Right lobe of liver (tissue), 6 donors: ENCODE results near the gene ATOH8. TPM values are rescaled to one million over a fixed set of nuclear protein-coding genes. Genes with fewer than 3 reads are reported as not detected.

ENCODE experiments used
- ATAC-seq, 4 donors: fragments of 200-7000 bp; cut with Tn5 transposase; one replicate each; pipeline ENCODE4 v1.9.1; 2020; ENCODE audit warnings: mild to moderate bottlenecking in 4 of 4, moderate library complexity in 4 of 4
- DNase-seq, 3 donors: peaks; one replicate each; pipeline ENCODE4 v3.0.0-alpha.2; 2020
- H3K27ac ChIP-seq, 3 donors: fragments of 200-600 bp; one replicate each; pipeline ENCODE4 v1.8.0; 2022
- H3K27me3 ChIP-seq, 2 donors: fragments of 200-600 bp; one replicate each; pipeline ENCODE4 v1.8.0; 2022
- H3K36me3 ChIP-seq, 4 donors: fragments of 200-600 bp; sonication (generic) in 1 of 4; one replicate each; pipeline versions ENCODE4 v1.5.1 to v1.8.0; 2017 to 2022; ENCODE audit warnings: control low read depth in 1 of 4
- H3K4me1 ChIP-seq, 4 donors: fragments of 200-600 bp; sonication (generic) in 1 of 4; one replicate each; pipeline versions ENCODE4 v1.5.1 to v1.8.0; 2017 to 2022; ENCODE audit warnings: control low read depth in 1 of 4
- H3K4me3 ChIP-seq, 3 donors: fragments of 200-600 bp; one replicate each; pipeline ENCODE4 v1.8.0; 2022
- H3K9me3 ChIP-seq, 4 donors: fragments of 200-600 bp; sonication (generic) in 1 of 4; one replicate each; pipeline versions ENCODE4 v1.5.1 to v1.8.0; 2017 to 2022; ENCODE audit warnings: control low read depth in 1 of 4
- CTCF ChIP-seq, 4 donors: fragments of 200-600 bp in 3 of 4; fragments of 450-650 bp in 1 of 4; IDR thresholded peaks; one replicate each; pipeline versions ENCODE4 v1.5.1 to v1.8.0; 2016 to 2022; ENCODE audit warnings: antibody characterized with exemption in 4 of 4, mild to moderate bottlenecking in 2 of 4
- POLR2A ChIP-seq: fragments of 450-650 bp; IDR thresholded peaks from one replicate; pipeline ENCODE4 v1.6.1; 2017; ENCODE audit warnings: antibody characterized with exemption, mild to moderate bottlenecking
- WGBS: methylation state at CpG from one replicate; pipeline ENCODE4 v1.1.6; 2018; ENCODE audit warnings: low coverage, low lambda C conversion rate; ENCODE audit not compliant: insufficient coverage; ENCODE audit errors: missing lambda C conversion rate; 5-methylcytosine and 5-hydroxymethylcytosine counted together
- intact Hi-C, 2 donors: fragments of 100-400 bp; cut with DNase I; formaldehyde crosslinking; loops; one replicate each; pipeline versions ENCODE4 v1.11.2 to v1.14.1; 2022
- total RNA-seq, 6 experiments: library from RNA; depleted of rRNA in 2 of 6; stranded (reverse); fragments of >200 nt in 2 of 6; fragmentation: NEBNext Ultra II Directional in 3 of 6; extraction: Animal tissue kit (Norgen Biotek cat#: 25700) in 3 of 6; gene quantifications; one replicate each; pipeline versions ENCODE4 v1.1.0 to v1.2.4, GENCODE V29; 2016 to 2023
- donor health status: DM: no; HTN: yes; CAD: no.
- donor health status: DM: no; HTN: no; CAD: no.
- donor health status: DM: no; HTN: no; CAD: no.
- donor health status: DM: no; HTN: yes; CAD: no.
- donor health status: DM: no; HTN: yes; CAD: no.

The ATOH8 gene
- total RNA-seq, 6 experiments from 2014 or later, result 5.3 to 78.0 (median 46.2) TPM

- intact Hi-C loops, result no loop called here
- no peaks in the 10 kb centered on the region for H3K36me3 ChIP-seq
- ATAC-seq (no peak), DNase-seq (no peak)
- H3K4me3 ChIP-seq, result no peak overlapping the region
- no peaks in the 10 kb centered on the region for H3K9me3 ChIP-seq
- WGBS, result 63% methylated on average over 7 of the region's 10 CpGs
- no peak for TF ChIP-seq POLR2A
- TF ChIP-seq CTCF (IDR thresholded peaks at IDR 0.05), result no peak
- H3K27ac ChIP-seq, result peak overlapping the region in 2 of 3 donors; percentile 57 to 74
- H3K27me3 ChIP-seq, result no peaks in the 10 kb centered on the region
- peaks cover 0 to 37% (median 18%) of the 10 kb centered on the region in 4 donors for H3K4me1 ChIP-seq
These were observed 10.3 kb upstream of the ATOH8 start for GRCh38 chr2:85743304-85743978.

DNA sequence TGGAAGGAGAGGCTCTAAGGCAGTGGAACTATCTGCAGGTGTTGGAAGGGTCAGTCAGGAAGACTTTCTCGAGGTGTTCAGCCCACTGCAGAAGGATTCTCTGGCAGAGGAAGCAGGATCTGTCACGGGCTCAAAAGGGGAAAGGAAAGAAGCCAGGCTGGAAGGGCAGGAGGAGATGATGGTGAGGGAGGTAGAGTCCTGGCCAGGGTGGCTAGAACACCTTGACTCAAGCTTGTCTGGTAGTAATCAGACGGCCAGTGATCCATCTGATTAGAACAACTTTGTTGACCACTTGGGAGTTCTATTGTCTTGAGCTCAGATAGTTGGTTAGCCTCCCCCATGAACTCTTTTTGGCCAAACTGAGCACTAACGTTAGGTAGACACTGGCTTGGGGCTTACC is 9.7 kb upstream of the ATOH8 start:
- Histone ChIP-seq H3K27me3 (no peaks in the 10 kb centered on the region), H3K27ac (no peak overlapping the region), H3K4me1 (peaks cover 0 to 37% (median 18%) of the 10 kb centered on the region in 4 donors), H3K36me3 (no peaks in the 10 kb centered on the region), H3K4me3 (no peak overlapping the region), H3K9me3 (no peaks in the 10 kb centered on the region)
- DNase-seq, result no peak
- no peak for ATAC-seq
- 66% methylated on average over 4 of the region's 4 CpGs for WGBS
- intact Hi-C loops, result no loop called here
- no peak for TF ChIP-seq CTCF (IDR thresholded peaks at IDR 0.05)
- no peak for TF ChIP-seq POLR2A

DNA sequence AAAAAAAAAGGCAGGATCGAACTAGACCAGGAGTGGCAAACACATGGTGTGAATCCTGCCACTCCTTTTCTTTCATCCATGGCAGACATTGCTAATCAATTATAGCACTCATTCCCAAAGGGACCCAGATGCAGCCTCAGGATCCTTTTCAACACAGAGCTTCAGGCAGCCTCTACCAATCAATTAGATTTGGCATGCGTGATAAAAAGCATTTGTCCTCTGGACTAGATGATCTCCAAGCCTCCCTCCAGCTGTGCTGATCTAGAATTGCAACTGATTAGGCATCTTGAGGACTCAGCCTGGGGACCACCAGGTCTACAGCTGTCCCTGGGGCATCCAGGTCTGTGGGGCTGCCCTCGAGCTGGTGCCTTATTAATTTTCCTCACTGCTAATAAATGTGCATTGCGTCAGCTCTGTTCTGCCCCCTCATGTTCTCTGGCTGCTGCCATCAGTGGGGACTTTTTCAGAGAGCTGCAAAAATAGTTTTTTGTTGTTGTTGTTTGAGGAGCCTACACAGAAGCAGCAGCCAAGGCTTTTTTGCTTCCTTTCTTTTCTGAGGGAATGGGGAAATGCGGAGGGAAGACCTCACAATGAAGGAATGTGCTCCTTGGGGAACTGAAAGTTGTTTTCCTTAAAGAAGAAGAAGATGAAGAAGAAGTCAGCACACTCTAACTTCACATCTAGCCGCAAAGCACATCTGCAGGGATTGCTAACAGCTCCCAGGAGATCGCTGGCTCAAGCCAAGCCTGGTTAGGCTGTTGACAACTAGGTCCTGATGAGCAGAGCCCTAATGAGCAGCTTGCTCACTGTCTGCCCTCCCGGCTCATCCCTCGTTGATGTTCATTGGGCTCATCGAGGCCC is 8.8 kb upstream of the ATOH8 start:
- no peaks in the 10 kb centered on the region for H3K9me3 ChIP-seq
- H3K27me3 ChIP-seq, result no peaks in the 10 kb centered on the region
- no peak overlapping the region for H3K27ac ChIP-seq
- TF ChIP-seq CTCF (IDR thresholded peaks at IDR 0.05), result no peak
- TF ChIP-seq POLR2A, result no peak
- peaks cover 0 to 37% (median 18%) of the 10 kb centered on the region in 4 donors for H3K4me1 ChIP-seq
- 54% methylated on average over 8 of the region's 10 CpGs for WGBS
- no peak for ATAC-seq
- intact Hi-C loops, result loop anchor here in 1 of 2 donors (5.0 kb wide), 1 partner anchor 67 kb away; no protein-coding TSS in a partner anchor
- no peak overlapping the region for H3K4me3 ChIP-seq
- H3K36me3 ChIP-seq, result no peaks in the 10 kb centered on the region
- DNase-seq, result peak in 1 of 3 donors; percentile 30

DNA sequence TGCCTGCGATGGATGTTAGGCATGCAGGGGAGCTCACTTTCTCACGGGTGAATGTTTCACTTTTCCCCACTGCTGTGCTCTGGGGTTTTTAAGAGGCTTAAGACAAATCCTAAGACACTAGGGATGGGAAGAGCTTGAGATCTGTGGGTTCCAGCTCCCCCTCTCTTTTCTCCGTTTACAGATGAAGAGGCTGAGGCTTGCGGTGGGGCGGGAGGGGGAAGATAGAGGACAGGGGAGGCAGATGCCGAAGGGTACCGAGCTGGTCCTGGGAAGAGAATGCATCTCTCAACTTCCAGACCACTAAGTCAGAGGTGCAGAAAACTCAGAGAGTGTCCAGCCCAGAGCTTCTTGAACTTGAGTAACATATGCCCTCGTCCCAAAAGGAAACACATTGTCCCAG is 8.2 kb upstream of the ATOH8 start:
- Histone ChIP-seq H3K27me3 (no peaks in the 10 kb centered on the region), H3K4me3 (no peak overlapping the region)

More for the DNA sequence above, 8.2 kb upstream of the ATOH8 start:
- Histone ChIP-seq H3K27ac (no peak overlapping the region), H3K4me1 (peaks cover 0 to 34% (median 16%) of the 10 kb centered on the region in 4 donors), H3K9me3 (no peaks in the 10 kb centered on the region), H3K36me3 (no peaks in the 10 kb centered on the region)
- ATAC-seq, result no peak
- DNase-seq, result peak in 1 of 3 donors; percentile 18
- no peak for TF ChIP-seq CTCF (IDR thresholded peaks at IDR 0.05)
- TF ChIP-seq POLR2A, result no peak
- intact Hi-C loops, result loop anchor here in 1 of 2 donors (5.0 kb wide), 1 partner anchor 67 kb away; no protein-coding TSS in a partner anchor
- 69% methylated on average over 6 of the region's 8 CpGs for WGBS
